Retinal pigment epithelial cell (primary cell): ENCODE data around the gene NSMF.

Experiments
- DNase-seq: peaks from one replicate; pipeline ENCODE4 v3.0.0-alpha.2; 2010; ENCODE audit warnings: low read depth
- H3K4me3 ChIP-seq: 2 replicates; pipeline ENCODE4 v1.5.1; 2011; ENCODE audit warnings: mild to moderate bottlenecking, low read length, control low read depth, moderate library complexity
- CTCF ChIP-seq: conservative IDR thresholded peaks from 2 replicates; pipeline ENCODE4 v1.5.1; 2011; ENCODE audit warnings: low read depth, low read length, control low read depth, inconsistent platforms

Gene NSMF

GRCh38 chr9:137496601-137497375 is 37.7 kb upstream of the NSMF start:
- no peak for DNase-seq
- no peak for TF ChIP-seq CTCF
- no peak overlapping the region for H3K4me3 ChIP-seq

DNA sequence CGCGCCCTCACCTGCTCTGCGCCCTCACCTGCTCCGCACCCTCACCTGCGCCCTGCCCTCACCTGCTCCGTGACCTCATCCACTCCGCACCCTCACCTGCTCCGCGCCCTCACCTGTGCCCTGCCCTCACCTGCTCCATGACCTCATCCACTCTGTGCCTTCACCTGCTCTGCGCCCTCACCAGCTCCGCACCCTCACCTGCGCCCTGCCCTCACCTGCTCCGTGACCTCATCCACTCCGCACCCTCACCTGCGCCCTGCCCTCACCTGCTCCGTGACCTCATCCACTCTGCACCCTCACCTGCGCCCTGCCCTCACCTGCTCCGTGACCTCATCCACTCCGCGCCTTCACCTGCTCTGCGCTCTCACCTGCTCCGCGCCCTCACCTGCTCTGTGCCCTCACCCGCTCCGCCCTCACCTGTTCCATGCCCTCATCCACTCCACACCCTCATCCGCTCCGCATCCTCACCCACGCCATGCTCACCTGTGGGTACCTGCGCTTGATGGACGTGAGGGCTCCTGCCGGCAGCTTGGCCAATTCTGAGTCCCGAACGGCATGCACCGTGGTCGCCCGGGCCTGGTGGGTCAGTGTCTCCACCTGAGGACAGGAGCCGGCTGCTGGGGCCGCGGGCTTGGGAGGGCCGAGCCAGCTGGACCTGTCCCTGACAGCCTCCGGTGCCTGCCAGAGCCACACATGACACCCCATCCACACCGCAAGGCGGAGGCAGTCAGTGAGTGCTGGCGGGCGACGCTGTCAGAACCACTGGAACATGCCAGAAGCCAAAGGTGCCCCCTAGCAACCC is 35.6 kb upstream of the NSMF start:
- DNase-seq, result no peak
- TF ChIP-seq CTCF, result no peak
- no peak overlapping the region for H3K4me3 ChIP-seq

GRCh38 chr9:137494104-137494544 is 35.0 kb upstream of the NSMF start:
- H3K4me3 ChIP-seq, result no peak overlapping the region
- DNase-seq, result no peak
- TF ChIP-seq CTCF, result no peak

GRCh38 chr9:137493364-137494103 is 34.4 kb upstream of the NSMF start:
- H3K4me3 ChIP-seq, result no peak overlapping the region
- no peak for DNase-seq
- TF ChIP-seq CTCF, result no peak

DNA sequence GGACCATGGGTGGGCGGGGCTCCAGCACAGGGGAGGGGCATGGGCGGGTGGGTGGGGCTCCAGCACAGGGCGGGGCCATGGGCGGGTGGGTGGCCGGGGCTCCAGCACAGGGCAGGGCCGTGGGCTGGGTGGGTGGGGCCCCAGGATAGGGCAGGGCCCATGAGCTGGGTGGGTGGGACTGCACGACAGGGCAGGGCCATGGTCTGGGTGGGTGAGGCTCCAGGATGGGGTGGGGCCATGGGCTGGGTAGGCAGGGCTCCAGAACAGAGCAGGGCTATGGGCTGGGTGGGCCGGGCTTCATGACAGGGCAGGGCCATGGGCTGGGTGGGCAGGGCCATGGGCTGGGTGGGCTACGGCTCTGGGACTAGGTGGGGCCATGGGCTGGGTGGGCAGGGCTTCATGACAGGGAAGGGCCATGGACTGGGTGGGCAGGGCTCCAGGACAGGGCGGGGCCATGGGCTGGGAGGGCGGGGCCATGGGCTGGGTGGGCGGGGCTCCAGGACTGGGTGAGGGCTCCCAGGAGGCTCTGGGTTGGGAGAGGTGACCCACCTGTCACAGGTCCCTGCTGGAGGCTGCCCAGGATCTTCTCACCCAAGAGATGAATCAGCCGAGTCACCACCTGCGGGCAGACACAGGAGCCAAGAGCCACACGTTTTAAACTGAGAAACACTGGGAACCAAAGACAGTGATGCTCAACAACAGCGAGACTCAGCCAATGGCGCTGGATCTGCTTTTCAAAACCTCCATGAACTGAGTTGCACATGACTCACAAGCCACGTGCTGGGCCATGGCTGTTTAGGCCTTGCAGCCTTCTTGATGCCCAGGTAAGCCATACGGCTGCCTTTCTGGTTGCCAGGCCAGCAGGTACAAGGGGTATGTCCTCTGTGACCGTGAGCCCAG is 33.6 kb upstream of the NSMF start:
- no peak for DNase-seq
- H3K4me3 ChIP-seq, result no peak overlapping the region
- no peak for TF ChIP-seq CTCF

DNA sequence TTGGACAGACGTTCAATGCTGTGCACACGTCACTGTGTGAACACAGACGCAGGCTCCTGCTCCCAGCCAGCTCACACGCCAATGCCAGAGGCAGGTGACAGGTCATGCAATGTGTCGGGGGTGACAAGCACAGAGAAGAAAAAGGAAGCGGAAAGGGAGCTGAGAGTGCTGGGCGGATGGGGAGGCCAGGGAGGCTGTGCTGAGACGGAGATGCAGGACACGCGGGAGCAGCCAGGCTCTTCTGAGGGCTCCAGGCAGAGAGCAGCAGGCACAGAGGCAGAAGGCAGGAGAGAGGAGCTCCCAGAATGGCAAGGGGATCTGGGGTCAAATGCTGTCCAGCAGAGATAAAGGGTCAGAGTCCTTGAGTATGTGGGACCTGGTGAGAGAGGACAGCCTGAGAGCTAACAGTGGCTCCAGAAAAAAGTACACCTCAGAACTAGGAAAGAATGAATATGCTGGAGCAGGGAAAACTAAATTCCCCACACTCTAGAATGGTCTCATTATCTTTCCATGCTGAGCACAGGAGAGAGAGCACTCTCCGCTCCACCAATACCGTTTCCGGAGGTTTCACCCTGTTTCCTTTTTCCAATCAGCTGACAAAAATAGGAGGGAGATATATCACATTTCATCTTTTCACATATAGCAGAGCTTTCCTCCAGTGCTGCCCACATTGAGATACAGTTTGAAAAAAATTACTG is 32.8 kb upstream of the NSMF start:
- no peak overlapping the region for H3K4me3 ChIP-seq
- TF ChIP-seq CTCF, result no peak
- no peak for DNase-seq
